ENCODE results near the gene ACAT1.
"Not testable (repeated sequence)": the region's sequence is repeated elsewhere in the genome, so short reads cannot be mapped to it uniquely, and the experiment has no call there.

DNA sequence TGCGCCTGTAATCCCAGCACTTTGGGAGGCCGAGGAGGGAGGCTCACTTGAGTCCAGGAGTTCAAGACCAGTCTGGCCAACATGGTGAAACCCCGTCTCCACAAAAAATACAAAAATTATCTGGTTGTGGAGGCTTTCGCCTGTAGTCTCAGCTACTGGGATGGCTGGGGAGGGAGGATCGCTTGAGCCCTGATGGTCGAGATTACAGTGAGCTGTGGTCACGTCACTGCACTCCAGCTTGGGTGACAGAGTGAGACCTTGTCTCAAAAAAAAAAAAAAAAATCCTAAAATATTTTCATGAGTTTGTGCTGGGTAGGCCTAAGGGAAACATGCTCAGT, 462 bp upstream of the ACAT1 start:
- not testable (repeated sequence) for TF ChIP-seq OSR1 (CRISPR knock-in tag; IDR thresholded peaks at IDR 0.05); PATZ1 (CRISPR knock-in tag; IDR thresholded peaks at IDR 0.05; ENCODE audit: borderline replicate concordance); ZC3H10 (CRISPR knock-in tag; IDR thresholded peaks at IDR 0.05); CSDC2 (CRISPR knock-in tag; IDR thresholded peaks at IDR 0.05); ZFP30 (CRISPR knock-in tag; IDR thresholded peaks at IDR 0.05)

Measured in SK-N-SH treated with all-trans-retinoic acid at 6 μM for 48 hours (cell line).